ENCODE data around the gene AKAP6.
"Not testable (repeated sequence)": the region's sequence is repeated elsewhere in the genome, so short reads cannot be mapped to it uniquely, and the experiment has no call there.

AKAP6 gene

GRCh38 chr14:32367516-32367915 lies 38.4 kb downstream of the AKAP6 start:
- H3K36me3 Mint-ChIP-seq (ENCODE audit: insufficient read depth), result no peaks in the 10 kb centered on the region
- no peak for ATAC-seq (replicated peaks)

DNA sequence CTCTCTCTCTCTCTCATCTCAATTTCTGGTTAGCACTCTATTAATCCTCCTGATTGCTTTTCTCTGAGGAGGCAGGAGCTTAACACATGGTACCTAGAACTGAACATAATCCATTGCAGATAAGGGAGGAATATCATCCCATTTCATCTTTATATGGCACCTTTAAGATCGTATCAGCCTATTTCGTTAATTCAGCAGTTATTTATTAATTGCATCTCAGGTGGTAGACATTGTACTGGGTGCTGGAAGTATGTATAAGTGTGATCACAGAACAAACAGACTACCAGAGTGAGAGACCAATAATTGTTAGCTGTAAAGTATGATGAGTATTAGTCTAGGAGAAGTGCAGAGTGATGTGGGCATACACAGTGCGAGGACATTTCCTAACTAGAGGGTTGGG lies 39.0 kb downstream of the AKAP6 start:
- no peak overlapping the region for H3K4me3 Mint-ChIP-seq
- no peak overlapping the region for H3K27ac Mint-ChIP-seq
- no peak for ATAC-seq (replicated peaks)
- H3K36me3 Mint-ChIP-seq (ENCODE audit: insufficient read depth), result no peaks in the 10 kb centered on the region
- peaks cover 0 to 8% of the 10 kb centered on the region in 2 donors for H3K9me3 Mint-ChIP-seq
- no peak for DNase-seq
- peaks cover 0 to 15% of the 10 kb centered on the region in 2 donors for H3K27me3 Mint-ChIP-seq
- H3K4me1 Mint-ChIP-seq (ENCODE audit: low read depth in 2 of 2), result no peaks in the 10 kb centered on the region

More at GRCh38 chr14:32367516-32367915, 38.4 kb downstream of the AKAP6 start:
- no peak overlapping the region for H3K4me3 Mint-ChIP-seq
- peaks cover 0 to 7% of the 10 kb centered on the region in 2 donors for H3K9me3 Mint-ChIP-seq
- H3K27me3 Mint-ChIP-seq, result peaks cover 0 to 15% of the 10 kb centered on the region in 2 donors
- no peak overlapping the region for H3K27ac Mint-ChIP-seq
- H3K4me1 Mint-ChIP-seq (ENCODE audit: low read depth in 2 of 2), result no peaks in the 10 kb centered on the region
- no peak for DNase-seq

DNA sequence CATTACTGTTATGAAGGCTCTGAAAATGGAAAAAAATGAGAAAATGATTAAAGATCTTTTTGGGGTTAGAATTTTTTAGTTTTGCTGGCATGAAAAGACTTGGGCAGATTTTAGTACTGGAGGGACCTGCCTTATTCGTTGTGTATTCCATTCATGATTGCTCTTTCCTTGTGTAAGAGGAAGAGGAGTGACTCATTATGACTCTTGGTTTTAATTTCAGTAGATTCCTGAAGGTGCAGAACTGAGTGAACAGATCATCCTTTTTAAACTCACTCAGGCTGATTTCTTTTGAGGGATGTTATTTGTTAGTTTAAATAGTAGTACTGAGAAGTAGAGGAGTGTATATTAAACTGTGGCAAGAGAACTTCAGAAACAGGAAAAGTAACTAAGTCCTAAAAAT lies 41.6 kb downstream of the AKAP6 start:
- Mint-ChIP-seq H3K4me1 (ENCODE audit: low read depth in 2 of 2) (no peaks in the 10 kb centered on the region), H3K36me3 (ENCODE audit: insufficient read depth) (no peaks in the 10 kb centered on the region), H3K27me3 (peaks cover 0 to 13% of the 10 kb centered on the region in 2 donors), H3K9me3 (peaks cover 0 to 7% of the 10 kb centered on the region in 2 donors), H3K27ac (no peak overlapping the region), H3K4me3 (no peak overlapping the region)
- ATAC-seq (replicated peaks), result no peak
- no peak for DNase-seq

GRCh38 chr14:32372154-32372553 lies 43.1 kb downstream of the AKAP6 start:
- Mint-ChIP-seq H3K4me3 (no peak overlapping the region), H3K27ac (no peak overlapping the region), H3K9me3 (peaks cover 0 to 5% of the 10 kb centered on the region in 2 donors), H3K36me3 (ENCODE audit: insufficient read depth) (no peaks in the 10 kb centered on the region), H3K4me1 (ENCODE audit: low read depth in 2 of 2) (no peaks in the 10 kb centered on the region), H3K27me3 (peaks cover 0 to 7% of the 10 kb centered on the region in 2 donors)
- ATAC-seq (replicated peaks), result no peak
- no peak for DNase-seq

- ATAC-seq (replicated peaks); H3K27ac Mint-ChIP-seq; H3K27me3 Mint-ChIP-seq; H3K36me3 Mint-ChIP-seq (ENCODE audit: insufficient read depth); H3K9me3 Mint-ChIP-seq; H3K4me3 Mint-ChIP-seq; DNase-seq; H3K4me1 Mint-ChIP-seq (ENCODE audit: low read depth in 2 of 2): not testable (repeated sequence)
These were observed 44.1 kb downstream of the AKAP6 start for GRCh38 chr14:32373174-32373573.

DNA sequence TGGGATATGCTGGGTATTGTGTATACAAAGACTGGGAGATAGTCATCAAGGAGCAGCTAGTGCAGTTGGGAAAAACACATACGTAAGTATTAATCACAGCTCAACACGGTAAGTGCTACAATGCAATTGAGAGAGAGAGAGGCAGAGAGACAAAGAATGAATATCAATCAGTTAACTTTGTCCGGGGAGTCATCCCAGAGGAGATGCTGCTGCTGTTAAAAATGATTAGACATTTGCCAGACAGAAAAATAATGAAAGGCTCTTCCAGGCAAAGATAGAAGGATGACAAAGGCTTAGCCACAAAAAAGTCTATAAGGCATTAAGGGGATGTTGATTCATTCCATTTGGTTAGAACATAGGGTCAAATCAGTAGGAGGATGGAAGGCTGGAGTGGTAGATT lies 45.1 kb downstream of the AKAP6 start:
- no peaks in the 10 kb centered on the region for H3K27me3 Mint-ChIP-seq
- DNase-seq (no peak), ATAC-seq (replicated peaks) (no peak)
- H3K4me1 Mint-ChIP-seq (ENCODE audit: low read depth in 2 of 2), result no peaks in the 10 kb centered on the region
- H3K27ac Mint-ChIP-seq, result no peak overlapping the region
- no peak overlapping the region for H3K4me3 Mint-ChIP-seq
- no peaks in the 10 kb centered on the region for H3K36me3 Mint-ChIP-seq (ENCODE audit: insufficient read depth)
- peaks cover 0 to 1% of the 10 kb centered on the region in 2 donors for H3K9me3 Mint-ChIP-seq

DNA sequence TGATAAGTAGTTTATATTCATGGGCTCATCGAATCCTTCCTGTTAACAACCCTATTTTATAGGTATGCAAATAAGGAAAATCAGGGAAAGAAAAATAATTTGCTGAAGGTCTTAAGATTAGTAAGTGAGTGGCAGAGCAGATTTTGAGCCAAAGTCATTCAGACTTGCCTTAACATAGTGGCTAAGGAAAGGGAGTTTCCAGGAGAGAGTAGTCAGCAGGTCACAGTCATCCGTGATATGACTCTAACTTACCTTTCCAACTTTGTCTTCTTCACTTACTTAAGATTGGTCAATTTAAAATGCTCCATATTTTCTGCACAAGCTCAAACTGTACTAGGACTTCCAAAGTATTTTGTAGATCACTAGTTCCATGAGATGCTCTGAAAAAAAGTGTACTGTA lies 46.6 kb downstream of the AKAP6 start:
- no peaks in the 10 kb centered on the region for H3K27me3 Mint-ChIP-seq
- H3K9me3 Mint-ChIP-seq, result peaks cover 0 to 8% of the 10 kb centered on the region in 2 donors
- no peak overlapping the region for H3K27ac Mint-ChIP-seq
- H3K36me3 Mint-ChIP-seq (ENCODE audit: insufficient read depth), result no peaks in the 10 kb centered on the region
- ATAC-seq (replicated peaks) (no peak), DNase-seq (no peak)
- no peaks in the 10 kb centered on the region for H3K4me1 Mint-ChIP-seq (ENCODE audit: low read depth in 2 of 2)
- H3K4me3 Mint-ChIP-seq, result no peak overlapping the region

DNA sequence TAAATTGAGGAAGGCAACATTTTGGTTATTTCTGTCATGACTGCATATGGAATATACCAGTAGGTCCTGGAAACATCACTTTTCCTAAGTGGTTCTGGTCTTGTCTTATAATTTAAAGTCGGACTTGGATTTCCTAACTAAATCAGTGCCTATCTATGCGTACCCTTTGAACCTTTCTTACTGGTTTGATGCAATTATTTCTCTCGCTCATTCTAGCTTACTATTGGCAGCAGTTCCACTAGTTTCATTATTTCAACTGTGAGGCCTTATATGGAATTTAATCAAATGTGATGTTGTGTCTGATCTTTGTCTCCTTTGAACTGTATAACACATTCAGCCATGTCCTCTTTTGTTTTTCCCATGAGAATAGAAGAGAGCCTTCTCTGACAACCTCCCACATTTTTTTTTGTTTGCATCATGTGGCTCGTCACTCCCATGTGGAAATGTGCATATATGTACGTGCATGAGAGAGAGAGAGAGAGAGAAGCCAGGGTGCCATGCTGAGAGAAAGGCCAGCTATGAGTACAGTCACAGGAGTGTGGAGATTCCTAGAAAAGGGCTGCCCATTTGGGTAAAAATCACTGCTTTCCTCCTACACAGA lies 48.0 kb downstream of the AKAP6 start:
- Mint-ChIP-seq H3K27me3 (no peaks in the 10 kb centered on the region), H3K9me3 (peaks cover 0 to 8% of the 10 kb centered on the region in 2 donors), H3K27ac (no peak overlapping the region), H3K36me3 (ENCODE audit: insufficient read depth) (no peaks in the 10 kb centered on the region), H3K4me1 (ENCODE audit: low read depth in 2 of 2) (no peaks in the 10 kb centered on the region), H3K4me3 (no peak overlapping the region)
- DNase-seq (no peak), ATAC-seq (replicated peaks) (no peak)

- Mint-ChIP-seq H3K36me3 (ENCODE audit: insufficient read depth) (no peaks in the 10 kb centered on the region), H3K4me1 (ENCODE audit: low read depth in 2 of 2) (no peaks in the 10 kb centered on the region), H3K27me3 (no peaks in the 10 kb centered on the region), H3K4me3 (no peak overlapping the region), H3K9me3 (peaks cover 0 to 6% of the 10 kb centered on the region in 2 donors), H3K27ac (no peak overlapping the region)
- no peak for DNase-seq
- no peak for ATAC-seq (replicated peaks)
These were observed 49.2 kb downstream of the AKAP6 start for GRCh38 chr14:32378284-32378683.

GRCh38 chr14:32379447-32379846 lies 50.3 kb downstream of the AKAP6 start:
- Mint-ChIP-seq H3K27ac (no peak overlapping the region), H3K9me3 (peaks cover 0 to 6% of the 10 kb centered on the region in 2 donors), H3K4me3 (no peak overlapping the region), H3K27me3 (no peaks in the 10 kb centered on the region), H3K4me1 (ENCODE audit: low read depth in 2 of 2) (no peaks in the 10 kb centered on the region), H3K36me3 (ENCODE audit: insufficient read depth) (no peaks in the 10 kb centered on the region)
- DNase-seq (no peak), ATAC-seq (replicated peaks) (no peak)

DNA sequence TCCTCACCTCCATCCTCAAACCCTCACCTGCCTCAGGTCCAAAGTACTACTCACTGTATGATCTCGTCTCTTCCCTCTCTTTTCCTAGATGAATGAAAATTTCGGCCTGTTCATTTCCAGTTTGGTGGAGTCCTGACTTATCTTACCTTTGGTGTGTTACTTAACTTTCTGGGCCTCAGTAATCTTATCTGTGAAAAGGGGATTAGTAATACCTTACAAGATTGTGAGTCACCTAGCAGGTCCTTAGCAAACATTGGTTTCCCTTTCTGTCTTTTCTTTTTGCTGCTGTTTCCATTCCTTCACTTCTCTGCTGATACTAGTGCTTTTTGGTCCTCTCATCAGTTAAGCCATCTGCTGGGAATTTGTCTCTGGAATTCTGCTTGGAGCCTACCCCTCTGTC lies 52.8 kb downstream of the AKAP6 start:
- H3K4me3 Mint-ChIP-seq, result no peak overlapping the region
- H3K9me3 Mint-ChIP-seq, result peaks cover 0 to 6% of the 10 kb centered on the region in 2 donors
- no peaks in the 10 kb centered on the region for H3K36me3 Mint-ChIP-seq (ENCODE audit: insufficient read depth)
- ATAC-seq (replicated peaks), result no peak
- H3K27me3 Mint-ChIP-seq, result no peaks in the 10 kb centered on the region
- no peaks in the 10 kb centered on the region for H3K4me1 Mint-ChIP-seq (ENCODE audit: low read depth in 2 of 2)
- H3K27ac Mint-ChIP-seq, result no peak overlapping the region
- no peak for DNase-seq

DNA sequence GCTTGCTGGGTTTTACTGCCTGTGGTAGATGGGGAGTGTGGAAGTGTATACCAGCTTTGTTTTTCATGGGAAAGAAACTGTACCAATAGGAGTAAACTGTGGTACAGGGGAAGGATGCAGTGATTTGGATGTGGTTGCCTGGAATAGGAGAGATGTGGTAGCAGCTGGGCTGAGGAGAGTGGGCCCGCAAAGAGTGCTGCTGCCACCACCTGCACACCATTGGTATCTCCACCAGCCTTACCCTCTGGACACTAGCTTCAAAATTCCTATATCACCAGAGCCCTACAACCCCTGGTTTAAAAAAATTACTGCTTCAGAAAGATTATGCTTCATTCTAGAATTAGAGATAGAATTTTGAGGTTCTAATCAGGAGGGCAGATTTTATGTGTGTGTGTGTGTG lies 53.6 kb downstream of the AKAP6 start:
- Mint-ChIP-seq H3K27ac (no peak overlapping the region), H3K36me3 (ENCODE audit: insufficient read depth) (no peaks in the 10 kb centered on the region), H3K4me3 (no peak overlapping the region), H3K27me3 (no peaks in the 10 kb centered on the region), H3K9me3 (peaks cover 0 to 6% of the 10 kb centered on the region in 2 donors), H3K4me1 (ENCODE audit: low read depth in 2 of 2) (no peaks in the 10 kb centered on the region)
- DNase-seq, result no peak
- ATAC-seq (replicated peaks), result no peak

GRCh38 chr14:32383364-32384009 lies 54.4 kb downstream of the AKAP6 start:
- Mint-ChIP-seq H3K27me3 (no peaks in the 10 kb centered on the region), H3K36me3 (ENCODE audit: insufficient read depth) (no peaks in the 10 kb centered on the region), H3K27ac (no peak overlapping the region), H3K9me3 (peaks cover 0 to 6% of the 10 kb centered on the region in 2 donors), H3K4me1 (ENCODE audit: low read depth in 2 of 2) (no peaks in the 10 kb centered on the region), H3K4me3 (no peak overlapping the region)
- DNase-seq (no peak), ATAC-seq (replicated peaks) (no peak)

DNA sequence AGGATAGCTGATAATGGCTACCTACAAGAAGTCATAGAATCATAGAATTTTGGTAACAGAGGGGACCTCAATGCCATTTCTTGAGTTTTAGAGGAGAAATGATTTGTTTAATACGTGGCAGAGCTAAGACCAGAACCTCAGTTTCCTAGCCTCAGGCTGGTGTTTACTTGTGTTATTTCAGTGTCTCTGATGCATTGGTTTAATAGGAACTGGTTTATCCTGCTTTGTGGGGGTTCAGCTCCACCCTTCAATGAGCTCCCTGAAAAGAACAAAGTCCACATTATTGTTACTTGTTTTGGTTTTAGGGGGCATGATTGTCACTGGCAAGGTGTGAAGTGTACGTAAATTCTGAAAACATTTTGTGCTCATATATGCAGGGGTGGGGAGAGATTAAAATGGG lies 55.4 kb downstream of the AKAP6 start:
- Mint-ChIP-seq H3K4me1 (ENCODE audit: low read depth in 2 of 2) (no peaks in the 10 kb centered on the region), H3K27me3 (no peaks in the 10 kb centered on the region), H3K4me3 (no peak overlapping the region), H3K9me3 (peaks cover 0 to 9% of the 10 kb centered on the region in 2 donors), H3K36me3 (ENCODE audit: insufficient read depth) (no peaks in the 10 kb centered on the region), H3K27ac (no peak overlapping the region)
- ATAC-seq (replicated peaks) (no peak), DNase-seq (no peak)
